ENCODE data around the gene BIRC5.

BIRC5 gene

DNA sequence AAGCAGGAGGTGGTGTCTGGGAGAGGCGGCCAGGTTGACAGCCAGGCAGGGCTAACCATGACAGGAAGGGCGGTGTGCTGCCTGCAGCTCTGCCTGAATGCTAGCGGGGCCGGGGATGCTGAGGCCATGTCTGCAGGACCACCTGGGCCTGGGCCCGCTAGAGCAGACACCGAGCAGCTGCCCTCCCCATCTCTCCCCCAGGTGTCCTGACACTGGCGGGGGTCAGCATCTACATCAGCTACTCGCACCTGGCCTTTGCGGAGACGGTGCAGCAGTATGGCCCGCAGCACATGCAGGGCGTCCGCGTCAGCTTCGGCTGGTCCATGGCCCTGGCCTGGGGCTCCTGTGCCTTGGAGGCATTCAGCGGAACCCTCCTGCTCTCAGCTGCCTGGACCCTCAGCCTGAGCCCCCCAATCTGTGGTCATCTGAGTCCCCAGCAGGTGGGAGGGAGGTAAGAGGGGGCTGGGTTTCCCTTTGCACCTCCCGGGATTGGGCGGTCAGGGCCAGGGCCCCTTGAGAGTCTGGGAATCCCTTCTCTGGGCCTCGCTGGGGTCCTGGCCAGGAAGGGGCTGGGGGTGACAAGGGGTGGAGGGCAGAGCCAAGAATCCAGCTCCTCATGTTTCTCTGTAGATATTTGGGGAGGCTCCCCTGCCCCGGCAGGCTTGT is 24.9 kb downstream of the BIRC5 start:
- TF ChIP-seq GATA2 (IDR thresholded peaks at IDR 0.05; ENCODE audit: low read depth, low read length), result no peak
- TF ChIP-seq GATA3 (IDR thresholded peaks at IDR 0.05; ENCODE audit: low read depth, low read length), result no peak

DNA sequence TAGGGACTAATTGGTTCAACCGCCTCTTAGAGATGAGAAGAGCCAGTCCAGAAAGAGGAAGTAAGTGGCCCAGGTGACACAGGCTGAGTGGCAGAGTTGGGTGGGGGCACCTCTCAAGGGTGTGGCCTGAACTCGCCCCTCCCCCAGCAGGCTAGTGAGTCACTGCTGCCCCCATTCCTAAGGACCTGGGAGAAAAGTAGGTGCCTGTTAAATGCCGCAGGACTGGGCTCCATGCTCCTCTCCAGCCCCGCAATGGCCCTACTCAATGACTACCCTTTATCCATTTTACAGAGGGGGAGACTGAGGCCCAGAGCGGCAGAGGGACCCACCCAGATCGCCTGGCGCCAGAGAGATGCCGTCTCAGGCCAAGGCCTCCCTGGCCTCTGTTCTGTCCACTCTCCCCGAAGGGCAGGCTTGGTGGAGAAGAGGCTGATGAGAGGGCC is 25.5 kb downstream of the BIRC5 start:
- TF ChIP-seq GATA2 (IDR thresholded peaks at IDR 0.05; ENCODE audit: low read depth, low read length), result no peak

DNA sequence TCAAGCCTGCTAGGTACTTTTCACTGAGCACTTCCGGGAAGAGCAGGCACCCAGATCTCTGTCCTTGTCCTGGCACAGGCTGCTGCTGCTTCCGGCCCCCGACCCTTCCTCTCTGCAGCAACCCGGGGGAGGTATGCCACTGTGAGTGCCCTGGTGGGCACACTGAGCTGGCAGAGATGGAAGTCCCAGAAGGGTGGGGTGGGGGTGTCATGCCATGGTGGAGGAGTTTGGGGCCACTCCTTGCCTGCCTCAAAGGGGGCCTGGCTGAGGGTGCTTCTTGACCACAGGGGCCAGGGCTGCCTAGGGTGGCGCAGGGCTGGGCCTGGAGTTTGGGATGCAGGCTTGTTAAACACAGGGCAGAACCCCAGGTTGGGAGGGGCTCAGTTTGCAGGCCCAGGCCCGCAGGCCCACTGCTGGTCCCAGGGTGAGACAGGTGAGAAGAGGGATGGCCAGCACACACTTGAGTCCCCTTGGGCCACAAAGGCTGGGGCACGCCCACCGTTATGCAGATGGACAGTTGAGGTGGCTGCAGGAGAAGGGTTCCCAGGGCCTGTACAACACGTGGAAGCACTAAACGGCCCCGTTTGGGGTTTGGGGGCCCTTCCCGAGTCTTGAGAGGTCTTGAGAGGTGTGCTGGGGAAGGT is 26.1 kb downstream of the BIRC5 start:
- TF ChIP-seq GATA2 (IDR thresholded peaks at IDR 0.05; ENCODE audit: low read depth, low read length) (no peak), GATA3 (IDR thresholded peaks at IDR 0.05; ENCODE audit: low read depth, low read length) (no peak)

DNA sequence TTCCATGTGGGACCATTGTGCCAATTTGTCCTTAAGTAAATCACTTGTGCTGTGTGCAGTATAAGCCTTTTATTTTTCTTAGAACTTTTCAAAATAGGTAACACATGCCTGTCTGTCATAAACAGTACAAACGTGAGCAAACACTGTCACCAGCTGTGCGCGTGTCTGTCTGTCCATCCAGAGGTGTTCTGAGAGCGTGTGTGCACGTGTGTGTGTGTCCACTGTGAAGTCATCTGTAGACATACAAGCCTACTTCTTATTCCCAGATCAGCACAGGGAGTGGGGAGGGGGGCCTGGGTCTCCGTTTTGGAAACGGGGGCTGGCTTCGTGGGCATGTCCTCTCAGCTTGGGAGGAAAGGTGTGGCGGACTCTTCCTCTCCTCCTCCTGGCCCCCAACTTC is 26.8 kb downstream of the BIRC5 start:
- TF ChIP-seq GATA3 (IDR thresholded peaks at IDR 0.05; ENCODE audit: low read depth, low read length) (no peak), GATA2 (IDR thresholded peaks at IDR 0.05; ENCODE audit: low read depth, low read length) (no peak)

DNA sequence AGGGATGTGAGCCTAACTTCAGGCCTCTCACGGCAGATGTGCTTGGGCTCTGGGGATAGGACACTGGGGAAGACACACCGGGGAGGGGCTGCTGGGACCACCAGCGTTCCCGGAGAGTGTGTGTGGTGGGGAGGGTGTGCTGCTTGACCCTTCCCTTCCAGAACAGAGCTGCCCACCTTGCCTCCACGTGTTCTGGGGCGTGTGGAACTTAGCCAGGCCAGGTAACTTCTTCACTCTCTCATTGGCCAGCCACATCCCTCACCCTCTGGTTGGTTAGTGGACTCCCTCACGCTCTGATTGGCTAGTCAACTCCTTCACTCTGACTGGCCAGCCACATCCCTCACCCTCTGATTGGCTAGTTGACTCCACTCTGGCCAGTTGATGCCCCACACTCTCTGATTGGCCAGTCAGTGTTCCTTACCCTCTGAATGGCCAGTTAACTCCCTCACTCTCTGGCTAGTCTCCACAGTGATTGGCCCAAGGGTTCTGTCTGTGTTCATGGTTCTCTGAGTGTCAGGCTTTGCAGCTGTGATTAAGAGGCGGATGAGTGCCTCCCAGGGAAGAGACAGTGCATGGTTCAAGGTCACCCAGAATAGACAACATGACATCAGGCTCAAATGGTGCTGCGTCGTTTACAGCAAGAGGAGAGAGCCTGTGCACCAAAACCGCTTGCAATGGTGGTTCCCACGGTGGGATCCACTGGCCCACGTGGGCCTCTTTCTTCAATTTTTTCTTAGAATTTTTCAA is 27.4 kb downstream of the BIRC5 start:
- TF ChIP-seq GATA3 (IDR thresholded peaks at IDR 0.05; ENCODE audit: low read depth, low read length) (no peak), GATA2 (IDR thresholded peaks at IDR 0.05; ENCODE audit: low read depth, low read length) (no peak)

DNA sequence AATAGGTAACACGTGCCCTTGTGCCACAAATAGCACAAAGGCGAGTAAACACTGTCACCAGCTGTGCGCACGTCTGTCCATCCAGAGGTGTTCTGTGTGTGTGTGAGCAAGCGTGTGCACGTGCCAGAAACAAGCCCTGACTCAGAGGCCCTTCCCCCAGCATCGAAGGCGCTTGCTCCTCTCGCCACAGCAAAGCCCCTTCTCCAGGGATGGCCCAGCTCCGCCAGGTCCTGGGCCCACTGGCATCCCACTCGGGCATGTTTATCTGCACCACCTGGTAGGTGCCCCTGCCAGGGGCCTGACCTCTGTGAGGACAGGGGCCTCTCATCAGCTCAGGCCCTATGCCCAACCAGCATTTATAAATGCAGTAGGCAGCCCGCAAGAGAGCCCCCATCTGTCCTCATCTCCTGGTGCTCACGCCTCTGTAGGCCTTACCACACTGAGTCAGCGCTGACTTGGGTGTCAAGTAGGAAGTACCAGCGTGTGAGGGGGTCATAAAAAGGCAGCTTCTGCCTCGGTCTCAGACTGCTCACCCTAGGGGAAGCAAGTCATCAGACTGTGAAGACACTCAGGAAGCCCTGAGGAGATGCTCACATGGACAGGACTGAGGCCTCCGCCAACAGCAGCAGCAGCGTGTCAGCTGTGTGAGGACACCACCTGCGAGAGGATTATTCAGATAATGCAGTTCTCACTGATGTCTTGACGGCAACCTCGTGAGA is 28.1 kb downstream of the BIRC5 start:
- TF ChIP-seq GATA2 (IDR thresholded peaks at IDR 0.05; ENCODE audit: low read depth, low read length), result no peak
- no peak for TF ChIP-seq GATA3 (IDR thresholded peaks at IDR 0.05; ENCODE audit: low read depth, low read length)

DNA sequence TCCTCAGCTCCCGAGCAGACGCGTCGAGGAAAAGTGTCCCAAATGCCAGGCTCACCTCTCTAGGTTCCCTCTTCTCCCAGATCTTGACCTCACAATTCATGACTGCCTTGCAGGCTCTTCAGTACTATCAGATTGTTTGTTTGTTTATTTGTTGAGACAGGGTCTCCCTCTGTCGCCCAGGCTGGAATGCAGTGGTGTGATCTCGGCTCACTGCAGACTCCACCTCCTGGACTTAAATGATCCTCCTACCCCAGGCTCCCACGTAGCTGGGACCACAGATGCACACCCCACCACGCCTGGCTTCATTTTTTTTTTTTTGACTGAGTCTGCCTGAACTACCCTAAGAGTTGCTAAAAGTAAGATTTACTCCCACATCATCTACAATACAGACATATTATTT is 33.3 kb downstream of the BIRC5 start:
- TF ChIP-seq GATA2 (IDR thresholded peaks at IDR 0.05; ENCODE audit: low read depth, low read length) (no peak), GATA3 (IDR thresholded peaks at IDR 0.05; ENCODE audit: low read depth, low read length) (no peak)

DNA sequence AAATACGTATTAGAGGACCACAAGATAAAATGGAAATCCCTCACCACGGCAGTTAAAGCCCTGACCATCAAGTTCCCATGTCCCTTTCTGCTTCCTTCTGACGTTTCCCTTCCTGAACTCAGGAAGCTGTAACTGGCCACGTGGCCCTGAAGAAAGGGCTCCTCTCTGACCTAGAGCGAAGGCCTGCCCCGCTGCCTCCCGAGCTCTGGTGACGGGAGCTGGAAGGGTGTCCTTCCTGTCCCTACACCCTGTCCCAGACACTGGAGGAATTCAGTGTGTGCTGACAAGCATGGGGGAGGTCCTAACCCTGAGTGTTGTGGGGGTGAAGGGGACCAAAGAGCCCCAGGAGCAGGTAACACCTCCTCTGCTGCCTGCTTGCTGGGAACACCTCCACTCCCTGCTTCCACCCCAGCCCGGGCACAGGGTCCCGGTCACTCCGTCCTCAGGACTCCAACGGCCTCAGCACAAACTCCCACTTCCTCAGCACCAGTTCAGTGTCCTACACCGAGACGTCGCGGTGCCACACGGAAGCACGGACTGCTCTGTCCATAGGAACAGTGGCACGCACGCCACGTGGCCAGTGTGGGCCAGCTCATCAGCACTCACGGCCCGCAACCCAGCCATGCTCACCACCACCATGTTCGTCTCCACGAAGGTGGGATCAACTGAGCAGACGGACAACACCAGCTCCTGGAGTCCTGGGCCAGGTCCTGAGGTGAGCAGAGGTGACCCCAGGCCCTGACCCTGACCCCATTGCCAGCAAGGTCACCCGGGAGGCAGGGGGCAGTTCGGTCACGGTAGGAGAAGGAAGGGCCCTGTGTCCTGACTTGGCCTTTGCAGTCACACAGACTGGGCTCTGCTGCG is 34.2 kb downstream of the BIRC5 start:
- no peak for TF ChIP-seq GATA3 (IDR thresholded peaks at IDR 0.05; ENCODE audit: low read depth, low read length)
- no peak for TF ChIP-seq GATA2 (IDR thresholded peaks at IDR 0.05; ENCODE audit: low read depth, low read length)

DNA sequence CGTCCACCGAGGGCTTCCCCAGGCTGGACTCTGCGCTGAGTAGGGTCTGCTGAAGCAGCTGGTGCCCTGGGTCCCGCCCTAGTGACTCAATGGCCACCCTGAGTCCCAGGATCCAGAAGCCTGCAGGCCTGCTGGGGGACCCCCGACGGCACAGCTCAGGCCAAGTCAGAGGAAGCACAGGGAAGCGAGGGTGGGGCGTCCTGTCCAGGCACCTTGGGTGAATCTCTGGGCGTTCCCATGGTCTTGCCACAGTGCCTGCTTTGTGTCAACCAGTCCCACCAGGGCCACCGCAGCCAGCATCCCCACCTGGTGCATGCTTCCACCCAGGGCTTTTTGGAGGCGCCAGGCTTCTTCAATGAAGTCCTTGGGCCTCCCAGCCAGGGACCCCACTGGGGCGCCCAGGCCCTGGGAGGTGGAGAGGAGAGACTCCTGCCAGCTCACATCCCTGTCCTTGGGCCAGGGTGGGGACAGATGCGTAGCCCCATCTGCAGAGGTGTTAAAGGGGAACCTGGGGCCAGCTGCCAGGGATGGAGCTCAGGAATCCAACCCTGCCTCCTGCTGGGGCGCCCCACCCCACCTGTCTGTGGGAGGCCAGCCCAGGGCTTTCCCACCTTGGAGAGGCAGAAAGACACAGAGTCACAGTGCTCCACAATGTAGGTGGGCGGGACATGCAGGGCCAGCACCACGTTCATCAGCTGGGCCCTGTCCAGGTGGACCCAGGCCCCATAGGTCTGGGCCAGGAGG is 35.2 kb downstream of the BIRC5 start:
- no peak for TF ChIP-seq GATA2 (IDR thresholded peaks at IDR 0.05; ENCODE audit: low read depth, low read length)
- TF ChIP-seq GATA3 (IDR thresholded peaks at IDR 0.05; ENCODE audit: low read depth, low read length), result no peak

DNA sequence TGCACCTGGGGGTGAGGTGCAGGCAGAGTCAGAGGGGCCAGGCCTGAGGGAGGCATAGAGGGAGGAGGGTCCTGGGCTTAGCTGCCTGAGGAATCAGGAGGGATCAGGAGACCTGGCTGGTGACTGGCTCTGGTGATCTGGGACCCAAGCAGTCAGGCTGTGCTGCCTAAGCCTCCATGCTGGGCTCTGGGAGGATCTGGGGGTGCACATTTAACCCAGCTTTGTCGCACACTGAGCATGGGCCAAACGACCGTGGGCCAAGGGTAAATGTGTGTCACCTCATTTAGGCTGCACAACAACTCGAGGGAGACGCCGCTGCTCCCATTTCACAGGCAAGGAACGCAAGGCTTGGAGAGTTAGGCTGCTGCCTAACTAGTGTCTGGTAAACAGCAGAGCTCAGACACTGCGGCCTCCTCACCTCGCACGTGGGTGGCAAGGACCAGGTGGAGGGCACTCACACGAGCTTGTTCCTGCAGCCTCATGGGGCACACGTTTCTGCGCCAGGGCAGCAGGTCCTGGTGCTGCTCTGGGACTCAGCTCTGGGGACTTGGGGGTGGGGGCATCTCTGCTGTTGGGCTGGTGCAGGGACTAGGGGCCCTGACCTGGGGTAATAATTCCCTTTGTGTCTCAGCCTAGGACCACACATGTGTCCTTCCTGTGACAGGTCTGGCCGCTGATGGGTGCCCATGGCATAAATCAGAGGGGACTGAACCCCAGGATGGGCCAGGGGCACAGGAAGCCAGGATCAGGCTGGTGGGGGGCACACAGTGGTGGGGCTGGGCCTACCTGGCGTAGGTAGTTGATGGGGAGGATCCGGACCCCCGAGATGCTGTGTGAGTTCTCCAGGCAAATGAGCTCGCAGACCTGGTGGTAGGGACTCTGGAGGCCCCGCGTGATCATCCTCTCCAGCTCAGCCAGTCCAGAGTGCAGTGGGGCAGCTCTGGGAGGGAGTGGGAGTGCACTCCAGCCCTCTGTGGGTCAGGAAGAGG is 36.1 kb downstream of the BIRC5 start:
- TF ChIP-seq GATA3 (IDR thresholded peaks at IDR 0.05; ENCODE audit: low read depth, low read length) (no peak), GATA2 (IDR thresholded peaks at IDR 0.05; ENCODE audit: low read depth, low read length) (no peak)

DNA sequence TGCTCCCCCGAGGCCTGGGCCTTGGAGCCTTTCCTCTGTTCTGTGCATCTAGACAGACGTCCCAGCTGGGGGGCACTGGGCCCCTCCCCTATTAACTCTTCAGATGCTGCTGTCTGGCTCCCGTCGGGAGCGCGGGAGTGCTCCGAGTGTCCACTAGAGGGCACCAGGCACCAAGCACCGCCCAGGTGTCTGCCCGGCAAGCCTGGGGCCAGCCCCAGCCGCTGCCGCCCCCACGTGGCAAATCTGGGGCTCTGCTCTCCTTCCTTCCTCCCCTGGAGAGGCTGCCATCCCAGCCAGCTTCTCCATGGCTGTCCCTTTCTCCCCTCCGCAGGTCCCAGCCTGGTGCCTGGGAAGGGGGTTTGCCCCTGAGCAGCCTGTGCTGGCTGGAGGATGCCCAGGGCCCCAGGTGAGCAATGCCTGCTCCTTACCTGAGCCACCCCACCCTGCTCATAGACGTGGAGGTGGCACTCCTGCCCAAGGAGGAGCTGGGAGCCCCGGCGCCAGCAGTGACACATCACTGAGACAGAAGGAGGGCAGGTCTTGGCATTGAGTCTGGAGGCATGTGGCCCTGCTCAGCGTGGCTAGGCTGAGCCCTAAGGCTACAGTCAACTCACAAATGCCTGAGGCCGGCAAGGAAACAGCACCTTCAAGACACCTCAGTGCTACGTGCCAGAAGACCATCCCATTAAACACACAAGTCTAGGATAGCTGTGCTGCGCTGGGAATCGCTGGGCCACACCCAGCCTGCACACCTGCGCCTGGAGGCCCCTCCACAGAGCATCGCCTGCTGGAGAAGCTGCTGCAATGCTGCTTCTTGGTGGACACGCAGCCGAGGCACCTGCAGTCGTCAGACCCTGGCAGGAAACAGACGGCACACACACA is 37.1 kb downstream of the BIRC5 start:
- TF ChIP-seq GATA3 (IDR thresholded peaks at IDR 0.05; ENCODE audit: low read depth, low read length), result no peak
- no peak for TF ChIP-seq GATA2 (IDR thresholded peaks at IDR 0.05; ENCODE audit: low read depth, low read length)
